Measurements from ENCODE around the gene CCNI.

DNA sequence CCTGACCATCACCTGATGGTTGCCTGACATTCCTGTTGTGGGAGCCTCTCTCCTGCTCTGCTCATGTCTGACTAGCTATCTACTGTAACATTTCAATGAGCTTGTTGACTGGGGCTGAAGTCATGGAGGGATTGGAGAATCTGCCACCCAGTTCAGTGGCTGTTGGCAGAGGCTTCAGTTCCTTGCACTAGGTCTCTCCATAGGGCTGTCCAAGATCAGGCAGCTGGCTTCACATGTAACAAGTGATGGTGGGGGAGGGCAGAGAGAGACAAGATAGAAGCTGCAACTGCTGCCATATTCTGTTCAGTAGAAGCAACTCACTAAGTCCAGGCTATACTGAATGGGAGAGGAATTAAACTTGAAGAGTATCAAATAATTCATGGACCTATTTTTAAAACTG lies 14.1 kb upstream of the CCNI start:
- TF ChIP-seq POLR2A (IDR thresholded peaks at IDR 0.05): no peak
- TF ChIP-seq, protein P1, sequence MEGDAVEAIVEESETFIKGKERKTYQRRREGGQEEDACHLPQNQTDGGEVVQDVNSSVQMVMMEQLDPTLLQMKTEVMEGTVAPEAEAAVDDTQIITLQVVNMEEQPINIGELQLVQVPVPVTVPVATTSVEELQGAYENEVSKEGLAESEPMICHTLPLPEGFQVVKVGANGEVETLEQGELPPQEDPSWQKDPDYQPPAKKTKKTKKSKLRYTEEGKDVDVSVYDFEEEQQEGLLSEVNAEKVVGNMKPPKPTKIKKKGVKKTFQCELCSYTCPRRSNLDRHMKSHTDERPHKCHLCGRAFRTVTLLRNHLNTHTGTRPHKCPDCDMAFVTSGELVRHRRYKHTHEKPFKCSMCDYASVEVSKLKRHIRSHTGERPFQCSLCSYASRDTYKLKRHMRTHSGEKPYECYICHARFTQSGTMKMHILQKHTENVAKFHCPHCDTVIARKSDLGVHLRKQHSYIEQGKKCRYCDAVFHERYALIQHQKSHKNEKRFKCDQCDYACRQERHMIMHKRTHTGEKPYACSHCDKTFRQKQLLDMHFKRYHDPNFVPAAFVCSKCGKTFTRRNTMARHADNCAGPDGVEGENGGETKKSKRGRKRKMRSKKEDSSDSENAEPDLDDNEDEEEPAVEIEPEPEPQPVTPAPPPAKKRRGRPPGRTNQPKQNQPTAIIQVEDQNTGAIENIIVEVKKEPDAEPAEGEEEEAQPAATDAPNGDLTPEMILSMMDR (IDR thresholded peaks at IDR 0.05): no peak

Data from Peyer's patch (tissue), 4 donors.